ENCODE results near the gene TDRD1.
"Not testable (repeated sequence)": the region's sequence is repeated elsewhere in the genome, so short reads cannot be mapped to it uniquely, and the experiment has no call there.

The TDRD1 gene, protein sequence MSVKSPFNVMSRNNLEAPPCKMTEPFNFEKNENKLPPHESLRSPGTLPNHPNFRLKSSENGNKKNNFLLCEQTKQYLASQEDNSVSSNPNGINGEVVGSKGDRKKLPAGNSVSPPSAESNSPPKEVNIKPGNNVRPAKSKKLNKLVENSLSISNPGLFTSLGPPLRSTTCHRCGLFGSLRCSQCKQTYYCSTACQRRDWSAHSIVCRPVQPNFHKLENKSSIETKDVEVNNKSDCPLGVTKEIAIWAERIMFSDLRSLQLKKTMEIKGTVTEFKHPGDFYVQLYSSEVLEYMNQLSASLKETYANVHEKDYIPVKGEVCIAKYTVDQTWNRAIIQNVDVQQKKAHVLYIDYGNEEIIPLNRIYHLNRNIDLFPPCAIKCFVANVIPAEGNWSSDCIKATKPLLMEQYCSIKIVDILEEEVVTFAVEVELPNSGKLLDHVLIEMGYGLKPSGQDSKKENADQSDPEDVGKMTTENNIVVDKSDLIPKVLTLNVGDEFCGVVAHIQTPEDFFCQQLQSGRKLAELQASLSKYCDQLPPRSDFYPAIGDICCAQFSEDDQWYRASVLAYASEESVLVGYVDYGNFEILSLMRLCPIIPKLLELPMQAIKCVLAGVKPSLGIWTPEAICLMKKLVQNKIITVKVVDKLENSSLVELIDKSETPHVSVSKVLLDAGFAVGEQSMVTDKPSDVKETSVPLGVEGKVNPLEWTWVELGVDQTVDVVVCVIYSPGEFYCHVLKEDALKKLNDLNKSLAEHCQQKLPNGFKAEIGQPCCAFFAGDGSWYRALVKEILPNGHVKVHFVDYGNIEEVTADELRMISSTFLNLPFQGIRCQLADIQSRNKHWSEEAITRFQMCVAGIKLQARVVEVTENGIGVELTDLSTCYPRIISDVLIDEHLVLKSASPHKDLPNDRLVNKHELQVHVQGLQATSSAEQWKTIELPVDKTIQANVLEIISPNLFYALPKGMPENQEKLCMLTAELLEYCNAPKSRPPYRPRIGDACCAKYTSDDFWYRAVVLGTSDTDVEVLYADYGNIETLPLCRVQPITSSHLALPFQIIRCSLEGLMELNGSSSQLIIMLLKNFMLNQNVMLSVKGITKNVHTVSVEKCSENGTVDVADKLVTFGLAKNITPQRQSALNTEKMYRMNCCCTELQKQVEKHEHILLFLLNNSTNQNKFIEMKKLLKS

DNA sequence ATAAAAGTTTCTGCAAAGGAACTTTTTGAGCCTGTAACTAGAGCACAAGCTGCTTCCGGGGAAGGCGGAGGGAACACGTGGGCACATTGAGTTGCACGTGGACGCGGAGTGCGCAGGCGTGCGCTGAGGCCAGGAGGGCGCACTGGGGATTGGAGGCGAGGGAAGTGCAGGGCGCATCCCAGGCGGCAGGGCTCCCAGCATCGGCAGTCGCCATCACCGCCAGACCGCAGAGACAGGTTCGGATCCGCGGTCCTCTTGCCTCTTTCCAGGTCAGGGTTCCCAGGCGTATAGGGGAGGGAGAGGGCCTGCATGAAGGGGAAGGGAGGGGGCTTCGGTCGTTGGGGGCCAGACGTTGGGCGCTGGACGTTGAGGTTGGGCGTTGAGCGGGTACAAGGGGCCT lies at the start of gene TDRD1:
Gene TDRD1, plus strand, starts transcription at position 206 of the 400 bp plus-strand sequence. CDS start 8,479 bp downstream, outside the sequence.
- no peak for DNase-seq (ENCODE audit: low read depth)

DNA sequence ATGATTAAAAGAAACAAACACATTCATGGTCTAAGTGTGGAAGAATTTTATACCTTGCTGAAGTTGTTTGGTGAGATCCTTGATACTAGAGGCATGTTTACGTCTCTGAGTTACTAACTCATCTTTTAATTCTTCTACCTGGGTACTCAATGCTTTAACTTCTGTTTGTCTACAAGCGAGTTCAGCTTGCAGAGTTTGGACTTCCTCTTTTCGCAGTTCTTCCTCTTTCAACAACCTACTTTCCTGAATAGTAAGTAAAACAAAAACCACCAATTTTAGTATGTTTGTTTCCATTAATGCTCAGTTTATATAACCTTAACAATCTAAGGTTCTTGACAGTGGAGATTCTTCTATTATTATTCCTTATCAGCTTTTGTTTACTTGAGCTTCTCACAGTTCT lies 48.1 kb upstream of the TDRD1 start:
- DNase-seq (ENCODE audit: low read depth) = no peak

DNA sequence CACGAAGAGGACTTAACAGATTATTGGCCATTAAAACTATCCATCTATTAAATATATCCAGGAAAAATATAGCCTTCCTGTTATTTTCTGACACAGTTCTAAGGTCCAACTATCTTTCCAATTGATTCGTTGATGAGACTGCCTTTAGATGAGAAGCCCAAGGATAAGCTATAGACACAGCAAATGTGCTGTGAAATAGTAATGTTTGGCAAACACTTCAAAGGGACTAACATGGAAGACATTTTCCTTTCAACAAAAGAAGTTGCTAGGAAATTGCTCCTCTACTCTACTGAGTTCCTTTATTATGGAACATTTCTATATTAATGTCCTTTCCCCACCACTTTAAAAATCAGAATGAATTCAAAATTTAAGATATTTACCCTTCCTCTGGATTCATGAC lies 43.7 kb upstream of the TDRD1 start:
- no peak for DNase-seq (ENCODE audit: low read depth)

DNA sequence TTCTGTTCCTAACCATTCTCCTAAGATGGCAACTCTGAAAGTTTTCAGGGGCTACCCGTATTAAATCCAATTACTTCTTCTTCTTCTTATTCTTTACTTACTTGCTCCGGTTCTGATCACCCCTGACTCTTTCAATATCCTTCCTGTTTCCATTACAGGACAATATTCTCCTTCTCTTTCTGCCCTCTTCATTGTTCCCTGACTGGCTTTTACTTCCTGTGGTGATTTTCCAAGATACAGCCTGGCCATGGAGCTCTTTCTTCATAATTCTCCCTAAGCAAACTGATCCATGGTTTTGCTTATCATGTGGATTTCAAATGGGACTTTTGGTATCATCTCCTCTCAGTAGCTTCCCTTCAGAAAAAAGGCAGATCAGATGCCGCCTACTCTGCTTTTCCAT lies 40.6 kb upstream of the TDRD1 start:
- no peak for DNase-seq (ENCODE audit: low read depth)

DNA sequence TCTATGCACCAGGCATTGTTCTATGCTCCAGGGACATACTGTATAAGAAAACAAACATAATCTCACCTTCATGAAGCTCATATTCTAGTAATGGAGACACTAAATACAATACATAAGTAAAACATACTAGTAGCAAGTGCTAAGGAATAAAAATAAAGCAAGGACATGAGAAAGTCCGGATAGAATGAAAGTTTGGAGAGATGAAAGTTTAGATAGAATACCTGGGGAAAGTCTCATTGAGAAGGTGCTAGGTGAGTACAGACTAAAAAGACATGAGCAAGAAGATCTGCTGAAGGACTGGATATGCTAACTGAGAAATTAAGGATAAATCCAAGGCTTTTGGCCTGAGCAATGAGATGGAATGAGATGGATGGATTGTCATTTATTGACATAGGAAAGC lies 39.1 kb upstream of the TDRD1 start:
- DNase-seq (ENCODE audit: low read depth) = no peak

DNA sequence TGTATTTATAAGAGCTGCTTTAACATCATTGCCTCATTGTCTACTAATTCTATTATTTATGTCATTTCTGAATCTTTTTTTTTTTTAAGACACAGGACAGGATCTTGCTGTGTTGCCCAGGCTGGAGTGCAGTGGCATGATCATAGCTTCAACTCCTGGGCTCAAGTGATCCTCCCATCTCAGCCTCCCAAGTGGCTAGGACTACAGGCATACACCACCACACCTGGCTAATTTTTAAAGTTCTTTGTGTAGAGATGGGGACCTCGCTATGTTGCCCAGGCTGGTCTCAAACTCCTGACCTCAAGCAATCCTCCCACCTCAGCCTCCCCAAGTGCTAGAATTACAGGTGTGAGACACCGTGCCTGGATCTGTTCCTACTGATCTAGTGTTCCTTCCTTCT lies 38.3 kb upstream of the TDRD1 start:
- not testable (repeated sequence) for DNase-seq (ENCODE audit: low read depth)

DNA sequence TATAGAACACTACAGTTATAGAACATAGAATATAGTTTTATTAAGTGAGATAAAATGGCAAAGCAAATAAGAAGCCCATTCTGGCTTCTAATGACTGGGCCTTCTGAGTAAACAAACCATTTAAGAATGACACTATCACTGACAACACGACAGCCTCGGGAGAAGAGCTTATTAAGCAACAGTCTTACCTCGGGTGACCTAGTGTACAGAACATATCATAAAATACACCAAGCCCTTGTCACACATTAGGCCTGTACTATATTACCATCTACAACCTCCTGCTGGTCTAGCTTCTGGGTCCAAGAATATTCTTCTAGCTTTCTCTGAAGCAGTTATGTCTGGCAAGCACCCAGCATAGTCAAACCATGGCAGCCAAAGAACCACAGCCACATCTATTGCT lies 37.1 kb upstream of the TDRD1 start:
- peak; percentile 22 for DNase-seq (ENCODE audit: low read depth)

DNA sequence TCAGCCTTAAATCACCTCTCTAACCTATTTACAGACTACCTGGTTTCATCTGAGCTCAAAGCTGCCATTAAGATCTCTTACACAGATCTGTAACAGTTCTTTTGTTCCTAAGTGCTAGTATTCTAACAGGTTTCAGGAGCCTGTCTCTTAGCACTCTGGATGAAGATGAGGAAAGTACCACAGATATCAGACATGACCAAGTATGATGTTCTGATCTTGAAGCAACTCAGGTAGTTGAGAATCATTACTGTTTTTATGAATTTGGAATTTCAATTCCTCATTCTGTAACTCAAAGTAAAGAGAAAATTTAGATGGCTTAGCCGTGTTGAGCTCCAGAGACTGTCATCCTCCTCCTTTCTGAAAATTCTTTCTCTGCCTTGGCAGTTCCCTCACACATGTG lies 36.0 kb upstream of the TDRD1 start:
- DNase-seq (ENCODE audit: low read depth) = no peak

DNA sequence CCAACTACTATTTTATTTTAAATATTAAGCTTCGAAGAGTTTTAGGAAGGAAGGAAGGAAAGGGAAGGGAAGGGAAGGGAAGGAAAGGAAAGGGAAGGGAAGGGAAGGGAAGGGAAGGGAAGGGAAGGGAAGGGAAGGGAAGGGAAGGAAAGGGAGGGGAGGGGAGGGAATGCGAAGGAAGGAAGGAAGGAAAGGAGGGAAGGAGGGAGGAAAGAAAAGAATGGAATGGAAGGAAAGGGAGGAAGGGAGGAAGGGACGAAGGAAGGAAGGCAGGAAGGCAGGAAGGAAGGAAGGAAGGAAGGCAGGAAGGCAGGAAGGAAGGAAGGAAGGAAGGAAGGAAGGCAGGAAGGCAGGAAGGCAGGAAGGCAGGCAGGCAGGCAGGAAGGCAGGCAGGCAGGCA lies 29.7 kb upstream of the TDRD1 start:
- not testable (repeated sequence) for DNase-seq (ENCODE audit: low read depth)

DNA sequence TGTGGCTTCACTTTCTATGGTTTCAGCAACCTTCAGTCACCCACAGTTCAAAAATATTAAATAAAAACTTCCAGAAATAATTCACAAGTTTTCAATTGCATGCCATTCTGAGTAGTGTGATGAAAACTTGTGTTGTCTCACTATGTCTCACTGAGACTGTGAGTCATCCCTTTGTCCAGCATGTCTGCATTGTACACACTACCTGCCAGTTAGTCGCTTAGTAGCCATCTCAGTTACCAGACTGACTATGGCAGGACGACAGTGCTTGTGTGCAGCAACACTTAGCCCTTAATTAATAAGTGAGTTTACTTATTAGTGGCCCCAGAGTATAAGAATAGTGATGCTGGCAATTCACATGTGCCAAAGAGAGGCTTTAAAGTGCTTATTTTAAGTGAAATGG lies 27.7 kb upstream of the TDRD1 start:
- peak; percentile 93 for DNase-seq (ENCODE audit: low read depth)

DNA sequence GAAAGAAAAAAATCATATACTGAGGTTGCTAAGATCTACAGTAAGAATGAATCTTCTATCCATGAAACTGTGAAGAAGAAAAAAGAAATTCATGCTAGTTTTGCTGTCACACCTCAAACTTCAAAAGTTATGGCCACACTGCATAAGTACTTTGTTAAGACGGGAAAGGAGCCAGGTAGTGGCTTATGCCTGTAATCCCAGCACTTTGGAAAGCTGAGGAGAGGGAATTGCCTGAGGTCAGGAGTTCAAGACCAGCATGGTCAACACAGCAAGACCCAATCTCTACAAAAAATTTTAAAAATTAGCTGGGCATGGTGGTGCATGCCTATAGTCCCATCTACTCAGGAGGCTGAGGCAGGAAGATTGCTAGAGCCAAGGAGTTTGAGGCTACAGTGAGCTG lies 27.3 kb upstream of the TDRD1 start:
- no peak for DNase-seq (ENCODE audit: low read depth)

DNA sequence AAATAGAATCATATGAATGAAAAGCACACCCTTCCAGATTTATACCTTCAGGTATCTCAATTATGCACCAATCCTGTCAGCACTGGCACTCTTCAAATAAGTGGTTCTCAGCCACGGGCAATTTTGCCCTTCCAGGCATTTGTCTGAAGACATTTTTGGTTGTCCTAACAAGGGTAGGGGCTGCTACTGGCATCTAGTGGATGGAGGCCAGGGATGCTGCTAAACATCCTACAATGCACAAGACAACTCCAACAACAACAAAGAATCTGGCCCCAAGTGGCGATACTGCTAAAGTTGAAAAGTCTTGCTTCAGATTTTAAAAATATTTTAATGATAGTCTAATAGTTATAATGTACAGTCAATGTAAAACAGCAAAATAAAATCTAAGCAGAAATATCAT lies 21.2 kb upstream of the TDRD1 start:
- no peak for DNase-seq (ENCODE audit: low read depth)

DNA sequence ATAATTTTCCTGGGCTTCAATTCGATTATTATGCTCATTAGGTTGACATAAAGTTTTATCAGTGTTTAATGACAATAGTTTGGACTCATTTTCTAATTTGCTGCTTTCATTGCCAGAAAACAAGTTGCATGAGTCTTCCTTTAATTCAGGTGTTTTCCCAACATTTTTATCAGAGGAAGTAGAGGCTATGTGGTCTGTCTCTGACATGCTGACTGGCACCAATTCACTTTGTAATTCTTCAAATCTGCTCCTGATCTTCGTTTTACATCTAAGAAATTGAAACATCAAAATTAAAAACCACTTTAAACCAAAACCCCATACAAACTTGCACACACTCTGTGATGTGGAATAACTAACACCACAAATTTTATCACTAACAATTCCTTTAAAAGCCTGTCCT lies 16.1 kb upstream of the TDRD1 start:
- no peak for DNase-seq (ENCODE audit: low read depth)

DNA sequence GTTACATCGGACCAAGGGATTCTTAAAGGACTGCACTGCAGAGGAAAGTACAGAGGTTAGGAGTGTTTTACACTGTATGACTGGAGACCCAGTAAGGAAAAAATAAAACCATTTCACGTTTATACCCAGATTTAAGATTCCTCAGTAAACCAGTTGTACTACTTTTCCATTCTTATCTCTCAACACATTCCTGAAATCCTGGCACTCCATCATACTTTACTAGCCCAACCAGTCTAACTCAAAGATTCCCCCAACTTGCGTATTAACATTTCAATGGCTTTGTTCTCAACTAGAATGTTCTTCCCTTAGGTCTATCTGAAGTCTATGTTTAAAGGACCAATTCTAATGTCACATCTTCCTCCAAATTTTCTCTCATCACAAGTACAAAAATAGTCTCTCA lies 13.1 kb upstream of the TDRD1 start:
- DNase-seq (ENCODE audit: low read depth) = no peak

DNA sequence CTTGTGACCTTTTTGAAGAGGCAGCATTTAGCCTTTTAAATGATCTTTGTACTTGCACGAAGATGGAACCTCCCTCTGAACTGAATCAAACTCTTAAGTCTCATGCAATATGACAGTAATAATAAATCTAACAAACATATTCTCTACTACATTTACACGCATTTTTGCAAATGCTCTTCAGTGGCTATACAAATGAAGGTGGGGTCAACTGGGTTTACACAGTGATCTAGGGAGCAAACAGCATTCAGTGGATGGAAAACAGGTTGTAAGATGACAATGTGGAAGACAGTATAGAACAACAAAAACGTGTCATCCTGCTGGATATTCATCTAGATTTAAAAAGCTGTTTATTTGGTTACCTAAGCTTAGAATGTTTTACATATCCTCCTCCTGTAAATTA lies 12.7 kb upstream of the TDRD1 start:
- no peak for DNase-seq (ENCODE audit: low read depth)

DNA sequence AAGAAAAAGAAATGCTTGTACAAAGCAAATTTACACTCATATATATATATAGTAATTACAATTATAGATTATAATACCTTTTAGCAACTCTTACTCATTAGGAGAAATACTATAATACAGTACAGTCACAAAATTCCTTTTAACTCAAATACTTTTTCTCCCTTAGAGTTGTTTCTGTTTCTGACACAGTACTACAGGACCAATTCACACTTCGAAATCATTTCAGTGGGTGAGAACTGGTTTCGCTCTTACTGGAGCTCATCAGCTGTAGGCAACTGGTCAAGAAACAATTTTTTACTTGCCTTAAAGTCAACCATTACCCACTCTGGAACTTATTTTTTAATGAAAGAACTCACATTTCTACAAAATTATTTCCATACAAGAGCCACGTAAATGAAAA lies 11.2 kb upstream of the TDRD1 start:
- no peak for DNase-seq (ENCODE audit: low read depth)

DNA sequence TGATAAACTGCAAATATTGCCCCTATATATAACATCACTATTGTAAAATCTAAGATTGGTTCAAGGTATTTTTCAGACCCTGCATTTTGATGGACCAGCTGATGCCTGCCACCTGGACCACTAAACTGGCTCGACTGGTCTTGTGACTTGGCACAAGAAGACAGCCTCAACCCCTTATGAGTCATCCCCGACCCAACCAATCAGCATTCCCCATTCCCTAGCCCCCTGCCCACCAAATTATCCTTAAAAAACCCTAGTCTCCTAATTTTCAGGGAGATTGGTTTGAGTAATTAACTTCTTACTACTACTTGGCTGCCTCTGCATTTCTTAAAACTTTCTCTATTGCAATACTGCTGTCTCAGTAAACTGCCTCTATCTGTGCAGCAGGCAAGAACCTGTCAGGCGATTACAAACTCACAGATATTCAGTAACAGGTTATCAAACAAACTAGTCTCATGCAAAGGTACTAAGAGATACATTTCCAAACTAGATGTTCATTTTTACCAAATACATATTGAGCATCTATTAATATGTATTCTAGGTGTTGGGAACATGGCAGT lies 10.6 kb upstream of the TDRD1 start:
- DNase-seq (ENCODE audit: low read depth) = no peak

DNA sequence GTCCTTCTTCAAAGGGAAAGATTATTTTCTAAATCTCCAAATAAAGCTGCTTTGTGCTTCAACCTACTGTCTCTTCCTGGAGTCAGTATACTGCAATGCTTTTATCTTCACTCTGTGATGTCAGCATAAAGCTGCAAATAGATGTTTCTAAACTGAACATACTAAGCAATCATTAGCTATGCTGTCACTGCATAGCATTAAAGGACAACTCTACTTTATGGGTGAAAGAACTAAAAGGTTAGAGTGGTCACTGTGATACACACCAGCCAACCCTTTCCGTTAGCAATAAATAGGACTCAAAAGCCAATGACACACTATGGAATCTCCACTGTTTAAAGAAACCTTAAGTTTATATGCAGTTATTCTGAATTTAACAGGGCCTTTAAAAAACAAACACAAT lies 6.9 kb upstream of the TDRD1 start:
- DNase-seq (ENCODE audit: low read depth) = peak; percentile 43

DNA sequence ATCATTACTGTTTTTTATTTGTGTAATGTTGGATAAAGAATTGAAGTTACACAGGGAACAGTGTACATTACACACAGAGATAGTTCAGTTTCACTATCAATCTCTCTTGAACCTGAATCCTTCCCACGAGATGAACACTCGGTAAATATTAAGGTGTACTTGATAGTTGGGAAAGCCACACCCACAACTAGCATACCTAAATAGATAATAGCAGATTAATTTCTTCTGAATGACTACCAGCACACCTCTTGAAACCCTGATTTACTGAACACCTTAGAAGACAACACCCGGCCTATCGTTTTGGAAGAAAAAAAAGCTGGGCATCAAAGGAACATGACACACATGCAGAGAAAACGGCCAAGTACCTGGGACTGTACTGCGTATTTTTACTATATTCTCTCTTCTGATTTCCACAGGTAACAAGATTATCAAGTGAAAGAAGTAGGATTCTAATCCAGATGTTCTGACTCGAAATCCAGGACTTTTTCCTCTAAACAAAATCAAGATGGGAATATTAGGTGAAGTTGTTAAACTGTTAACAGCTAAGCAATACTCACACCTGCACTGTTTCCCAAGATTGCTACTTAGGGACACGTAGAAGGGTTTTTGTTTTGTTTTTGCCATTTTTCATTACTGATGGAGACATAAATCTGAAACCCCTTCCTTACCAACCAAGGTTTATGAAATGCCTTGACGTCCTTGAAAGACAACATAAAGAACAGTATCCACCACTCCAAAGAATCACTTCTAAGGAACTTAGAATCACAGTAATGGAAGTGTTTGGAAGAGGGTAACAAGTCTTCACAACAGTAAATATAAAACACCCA lies 6.2 kb upstream of the TDRD1 start:
- DNase-seq (ENCODE audit: low read depth) = no peak

DNA sequence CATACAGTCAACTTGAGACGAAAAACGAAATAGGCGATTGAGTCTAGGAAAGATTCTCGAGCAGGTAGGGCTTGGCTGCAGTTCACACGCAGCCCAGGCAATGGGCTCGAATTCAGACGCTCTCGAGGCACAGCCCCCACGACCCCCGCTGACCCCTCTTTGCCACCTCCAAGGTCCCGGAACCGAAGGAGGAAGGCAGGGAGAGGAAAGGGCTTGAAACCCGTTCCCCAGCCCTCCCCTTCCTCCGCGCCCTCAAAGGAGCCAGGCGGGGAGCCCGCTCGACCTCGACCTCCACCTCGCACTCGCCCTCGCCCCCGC lies 5.6 kb upstream of the TDRD1 start:
- DNase-seq (ENCODE audit: low read depth) = peak; percentile 7

DNA sequence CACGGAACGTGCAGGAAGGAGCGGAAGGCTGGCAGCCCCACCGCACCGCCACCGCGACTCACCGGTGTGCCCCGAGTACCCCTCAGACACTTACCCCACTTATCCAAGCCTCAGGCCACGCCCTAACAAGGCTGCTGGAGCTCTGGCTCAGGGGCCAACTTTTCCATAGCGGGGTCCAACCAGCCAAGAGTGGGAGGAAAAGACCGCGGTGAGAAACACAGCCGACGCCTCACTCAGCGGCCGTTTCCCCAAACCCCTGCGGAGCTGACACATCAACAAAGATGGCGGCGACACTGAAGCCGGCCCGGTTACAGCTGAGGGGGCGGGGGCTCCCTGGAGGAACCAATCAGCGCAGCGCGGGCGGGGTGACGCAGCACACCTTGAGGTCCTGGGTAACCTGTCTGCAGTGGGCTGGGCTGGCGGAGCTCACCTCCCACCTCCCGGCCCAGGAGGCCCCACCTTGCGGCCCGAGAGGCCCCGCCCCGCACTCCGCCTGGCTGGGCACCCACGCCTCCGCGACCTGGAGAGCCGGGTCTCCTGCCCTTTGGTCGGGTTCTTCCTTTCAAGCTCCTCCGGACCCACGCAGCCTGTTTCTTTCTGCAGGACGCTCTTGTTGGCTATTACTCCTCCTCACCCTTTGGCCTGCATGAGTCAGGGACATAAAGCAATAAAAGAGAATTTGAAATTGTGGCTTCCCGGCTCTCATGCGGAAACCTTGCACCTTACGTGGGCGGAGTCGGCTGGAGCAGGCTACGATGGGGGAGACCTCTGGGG lies 5.0 kb upstream of the TDRD1 start, which contains the start of gene CCDC186:
Gene CCDC186, minus strand, starts transcription at position 283 of the 774 bp plus-strand sequence. CDS start 10,935 bp downstream, outside the sequence.
- peak; percentile 93 for DNase-seq (ENCODE audit: low read depth)

Data from iris pigment epithelial cell (primary cell).